Adipocyte (in vitro differentiated cells): Measurements from ENCODE around the gene NKX2-3.

Experiments
- DNase-seq: peaks from one replicate; pipeline ENCODE4 v3.0.0-alpha.2; 2015; ENCODE audit warnings: low read depth
- H3K27me3 ChIP-seq: replicated peaks from 2 replicates; pipeline ENCODE4 v1.7.0; 2013; ENCODE audit warnings: mild to moderate bottlenecking, low read length, moderate library complexity; ENCODE audit not compliant: control insufficient read depth, insufficient read depth
- H3K36me3 ChIP-seq: 2 replicates; pipeline ENCODE4 v1.7.0; 2013; ENCODE audit warnings: low read length, mild to moderate bottlenecking, moderate library complexity; ENCODE audit not compliant: control insufficient read depth, insufficient read depth, severe bottlenecking
- H3K4me1 ChIP-seq: 2 replicates; pipeline ENCODE4 v1.7.0; 2013; ENCODE audit warnings: mild to moderate bottlenecking, low read length, moderate library complexity; ENCODE audit not compliant: control insufficient read depth, insufficient read depth
- H3K4me3 ChIP-seq: 2 replicates; pipeline ENCODE4 v1.7.0; 2013; ENCODE audit warnings: mild to moderate bottlenecking, low read length, moderate library complexity
- H3K9ac ChIP-seq: 2 replicates; pipeline ENCODE4 v1.7.0; 2013; ENCODE audit warnings: mild to moderate bottlenecking, low read length, moderate library complexity
- H3K9me3 ChIP-seq: 2 replicates; pipeline ENCODE4 v1.7.0; 2013; ENCODE audit warnings: mild to moderate bottlenecking, low read length, moderate library complexity; ENCODE audit not compliant: control insufficient read depth

Gene NKX2-3

GRCh38 chr10:99520847-99521764 is 11.6 kb upstream of the NKX2-3 start:
- H3K4me3 ChIP-seq: no peak overlapping the region
- H3K36me3 ChIP-seq: no peaks in the 10 kb centered on the region
- no peak for DNase-seq
- peaks cover 3% of the 10 kb centered on the region for H3K9me3 ChIP-seq
- no peaks in the 10 kb centered on the region for H3K4me1 ChIP-seq
- H3K27me3 ChIP-seq: peaks cover 89% of the 10 kb centered on the region
- no peak overlapping the region for H3K9ac ChIP-seq

- no peak overlapping the region for H3K9ac ChIP-seq
- H3K4me3 ChIP-seq: no peak overlapping the region
- no peak for DNase-seq
- H3K9me3 ChIP-seq: peaks cover 3% of the 10 kb centered on the region
- H3K27me3 ChIP-seq: peaks cover 93% of the 10 kb centered on the region
- H3K4me1 ChIP-seq: no peaks in the 10 kb centered on the region
- H3K36me3 ChIP-seq: no peaks in the 10 kb centered on the region
These were observed 10.8 kb upstream of the NKX2-3 start for GRCh38 chr10:99521765-99522469.

GRCh38 chr10:99522470-99523250 is 10.1 kb upstream of the NKX2-3 start:
- no peaks in the 10 kb centered on the region for H3K36me3 ChIP-seq
- H3K4me3 ChIP-seq: no peak overlapping the region
- H3K9me3 ChIP-seq: peaks cover 4% of the 10 kb centered on the region
- peaks cover 93% of the 10 kb centered on the region for H3K27me3 ChIP-seq
- no peak for DNase-seq
- H3K4me1 ChIP-seq: no peaks in the 10 kb centered on the region
- H3K9ac ChIP-seq: no peak overlapping the region

DNA sequence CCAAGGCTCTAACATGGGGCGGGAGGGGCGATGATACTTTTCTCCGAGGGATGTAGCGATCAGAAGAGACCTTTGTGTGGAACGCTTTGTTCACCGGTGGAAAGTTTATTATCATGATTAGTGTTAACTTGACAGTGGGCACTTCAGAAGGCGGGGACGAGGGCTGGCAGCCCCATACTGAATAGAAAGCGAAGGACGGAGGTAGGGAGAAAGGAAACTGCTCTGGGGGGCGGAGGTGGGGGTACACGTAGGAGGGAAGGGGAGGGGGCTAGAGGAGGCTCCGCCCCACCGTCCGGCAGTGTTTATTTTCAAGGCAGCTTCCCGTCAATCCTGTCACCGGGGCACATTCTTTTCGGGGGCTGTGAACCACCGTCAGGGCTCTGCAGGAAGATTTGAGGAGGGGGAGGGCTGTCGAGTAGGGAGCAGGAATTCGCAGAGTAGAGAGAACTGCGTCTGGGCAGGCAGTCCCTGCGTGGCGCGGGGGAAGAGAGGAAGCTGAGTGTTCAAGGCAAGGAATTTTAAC is 9.4 kb upstream of the NKX2-3 start:
- no peaks in the 10 kb centered on the region for H3K4me1 ChIP-seq
- peaks cover 95% of the 10 kb centered on the region for H3K27me3 ChIP-seq
- peaks cover 8% of the 10 kb centered on the region for H3K9me3 ChIP-seq
- no peak for DNase-seq
- H3K4me3 ChIP-seq: no peak overlapping the region
- H3K9ac ChIP-seq: no peak overlapping the region
- H3K36me3 ChIP-seq: no peaks in the 10 kb centered on the region

DNA sequence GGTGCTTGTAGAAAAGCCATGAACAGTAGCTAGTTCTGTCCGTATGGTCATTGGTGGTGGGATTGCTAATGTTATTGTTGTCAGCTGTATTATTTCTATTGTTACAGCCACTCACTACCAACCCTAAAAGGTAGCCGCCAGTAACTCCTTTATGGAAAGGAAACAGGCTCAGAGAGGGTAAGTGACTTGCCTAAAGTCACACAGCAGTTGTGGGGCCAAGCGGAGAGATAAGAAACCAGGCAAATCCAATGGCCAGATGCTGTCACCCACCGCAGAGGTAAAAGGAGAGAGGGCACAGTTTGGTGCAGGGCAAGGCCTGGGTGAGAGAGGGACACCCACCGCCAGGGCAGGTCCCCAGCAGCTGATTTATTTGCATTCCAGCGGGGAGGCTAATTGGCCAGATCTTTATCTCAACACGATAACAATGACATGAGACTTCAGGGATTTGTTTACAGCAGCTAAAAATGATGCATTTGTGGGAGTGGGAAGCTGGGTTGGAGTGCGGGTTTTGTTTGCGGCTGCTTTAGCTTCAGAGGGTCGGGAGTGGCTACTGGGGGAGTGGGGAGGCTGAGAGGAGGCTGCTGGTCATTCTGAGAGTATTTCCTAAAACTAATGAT is 8.6 kb upstream of the NKX2-3 start:
- no peaks in the 10 kb centered on the region for H3K4me1 ChIP-seq
- no peak overlapping the region for H3K9ac ChIP-seq
- no peaks in the 10 kb centered on the region for H3K36me3 ChIP-seq
- H3K4me3 ChIP-seq: no peak overlapping the region
- no peak for DNase-seq
- peaks cover 98% of the 10 kb centered on the region for H3K27me3 ChIP-seq
- H3K9me3 ChIP-seq: peaks cover 8% of the 10 kb centered on the region

DNA sequence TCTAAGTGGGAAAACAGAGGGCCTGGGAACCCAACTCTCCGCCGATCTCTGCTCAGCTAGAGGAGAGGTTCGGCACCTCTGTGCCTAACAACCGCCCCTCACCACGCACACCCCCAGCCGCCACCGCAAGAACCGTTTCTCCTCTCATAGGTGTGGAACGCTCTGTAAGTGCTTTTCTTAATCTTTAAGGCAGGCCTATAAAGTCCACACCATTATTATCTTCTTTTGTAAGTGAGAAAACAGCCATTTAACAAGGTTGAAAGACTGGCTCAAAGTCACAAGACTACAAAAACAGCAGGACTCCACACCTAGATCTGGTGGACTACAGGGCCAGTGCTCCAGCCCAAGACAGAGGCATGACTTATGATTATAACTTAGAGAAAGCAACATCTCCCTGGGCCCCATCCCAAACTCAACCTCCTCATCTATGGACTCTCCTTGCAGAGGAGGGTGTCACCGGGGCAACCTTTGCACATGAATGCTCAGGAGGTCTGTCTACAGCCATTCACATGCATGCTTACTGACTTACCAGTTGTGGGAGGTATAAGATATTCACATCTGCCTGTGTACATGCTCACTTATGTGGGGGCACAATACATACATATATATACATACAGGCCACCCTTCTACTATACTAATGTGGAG is 7.9 kb upstream of the NKX2-3 start:
- Histone ChIP-seq H3K36me3 (no peaks in the 10 kb centered on the region), H3K4me3 (no peak overlapping the region), H3K9ac (no peak overlapping the region), H3K9me3 (peaks cover 11% of the 10 kb centered on the region), H3K27me3 (peaks cover 98% of the 10 kb centered on the region), H3K4me1 (no peaks in the 10 kb centered on the region)
- DNase-seq: no peak

DNA sequence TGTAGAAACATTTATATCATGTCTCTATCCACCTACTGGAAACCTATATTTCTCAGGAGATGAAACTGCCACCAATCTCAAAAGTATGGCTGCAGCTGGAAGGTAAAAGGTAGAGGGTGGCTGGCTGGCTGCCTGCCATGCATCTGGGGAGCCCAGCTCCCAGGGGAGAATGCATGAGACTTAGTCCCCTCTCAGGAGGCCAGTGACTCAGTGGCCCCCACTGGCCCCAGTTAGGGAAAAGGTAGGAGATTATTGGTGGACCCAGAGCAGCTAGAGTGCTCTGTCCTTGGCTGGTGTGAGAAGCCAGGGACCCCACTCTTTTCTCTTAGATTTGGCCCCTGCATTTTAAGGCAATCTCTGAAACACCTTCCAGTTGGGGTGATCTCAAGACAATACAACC is 6.8 kb upstream of the NKX2-3 start:
- Histone ChIP-seq H3K27me3 (peaks cover 98% of the 10 kb centered on the region), H3K4me1 (no peaks in the 10 kb centered on the region), H3K4me3 (no peak overlapping the region), H3K9me3 (peaks cover 13% of the 10 kb centered on the region), H3K36me3 (no peaks in the 10 kb centered on the region), H3K9ac (no peak overlapping the region)
- no peak for DNase-seq

- H3K9ac ChIP-seq: no peak overlapping the region
- peaks cover 98% of the 10 kb centered on the region for H3K27me3 ChIP-seq
- no peak overlapping the region for H3K4me3 ChIP-seq
- no peaks in the 10 kb centered on the region for H3K36me3 ChIP-seq
- no peaks in the 10 kb centered on the region for H3K4me1 ChIP-seq
- no peak for DNase-seq
- peaks cover 17% of the 10 kb centered on the region for H3K9me3 ChIP-seq
These were observed 5.8 kb upstream of the NKX2-3 start for GRCh38 chr10:99526861-99527504.

DNA sequence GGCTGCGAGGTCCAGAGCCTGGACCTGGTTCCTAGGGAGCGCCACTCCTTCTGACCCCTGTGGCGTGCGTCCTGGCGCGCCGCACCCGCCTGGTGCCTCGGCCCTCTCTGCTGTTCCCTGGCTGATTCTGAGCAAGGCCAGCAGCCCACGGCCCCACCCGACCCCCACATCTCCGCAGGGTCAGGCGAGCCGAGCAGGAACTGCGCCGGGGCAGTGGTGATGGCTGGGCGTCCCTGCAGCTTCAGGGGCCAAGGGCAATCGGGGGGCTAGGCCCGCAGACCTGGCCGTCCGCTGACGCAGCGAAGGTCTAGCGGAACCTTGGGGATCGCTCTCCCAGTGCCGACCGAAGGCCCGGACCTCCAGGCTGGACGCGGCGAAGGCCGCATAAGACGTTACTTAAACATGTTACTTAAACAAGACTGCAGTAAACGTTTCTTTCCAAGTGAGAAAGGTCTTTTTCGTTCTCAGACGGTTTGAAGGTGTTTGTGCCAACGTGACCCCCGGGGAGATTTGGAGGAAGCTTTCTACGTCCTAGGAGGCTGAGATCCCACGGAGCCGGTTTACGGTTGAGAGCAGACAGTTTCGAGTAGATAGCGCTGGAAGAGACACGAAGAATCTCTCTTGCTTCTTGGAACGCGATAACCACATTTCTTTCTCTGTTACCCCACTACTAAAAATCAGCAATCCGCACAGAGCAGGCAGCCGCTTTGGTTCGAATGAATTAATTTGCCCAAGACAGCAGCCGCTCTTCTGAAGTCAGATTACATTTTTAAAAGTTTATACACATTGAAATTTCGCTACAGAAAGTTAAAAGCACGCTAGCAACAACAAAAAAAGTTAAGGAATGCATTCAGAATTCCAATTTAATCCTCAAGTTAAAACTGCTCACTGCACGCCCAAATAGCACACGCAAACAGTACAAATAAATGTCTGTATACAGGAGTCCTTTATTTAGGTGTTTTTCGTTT is 4.9 kb upstream of the NKX2-3 start:
- no peaks in the 10 kb centered on the region for H3K4me1 ChIP-seq
- no peak overlapping the region for H3K9ac ChIP-seq
- H3K36me3 ChIP-seq: no peaks in the 10 kb centered on the region
- H3K27me3 ChIP-seq: peaks cover 98% of the 10 kb centered on the region
- no peak for DNase-seq
- H3K9me3 ChIP-seq: peaks cover 18% of the 10 kb centered on the region
- H3K4me3 ChIP-seq: no peak overlapping the region
